SK-N-SH (cell line): ENCODE measurements around the gene STX19. TPM values are rescaled to one million over a fixed set of nuclear protein-coding genes. Genes with fewer than 3 reads are reported as not detected.

Experiments
- CTCF ChIA-PET: fragments of 300-600, 350-600 bp; formaldehyde crosslinking; extraction: SDS; loops from one replicate; lab custom pipeline; 2021; lab: Yijun Ruan, JAX
- POLR2A ChIA-PET: fragments of 350-600 bp; sonication (Branson Sonifier 250); formaldehyde crosslinking; extraction: SDS; loops from one replicate; lab custom pipeline; 2020; ENCODE audit warnings: antibody characterized with exemption, inconsistent platforms; lab: Yijun Ruan, JAX
- DNase-seq: peaks from one replicate; pipeline ENCODE4 v3.0.0; 2012
- H2AFZ ChIP-seq: fragments of 200-600 bp; sonication (generic); 2 replicates; pipeline ENCODE4 v1.8.1; 2016; ENCODE audit warnings: antibody characterized with exemption, mild to moderate bottlenecking, low read depth
- H3F3A ChIP-seq: fragments of 200-600 bp; sonication (generic); replicated peaks from 2 replicates; pipeline ENCODE3; 2016; ENCODE audit warnings: antibody characterized with exemption, mild to moderate bottlenecking; ENCODE audit not compliant: insufficient read depth
- H3K27ac ChIP-seq, 2 experiments: fragments of 200-500 bp in 1 of 2; fragments of 200-600 bp in 1 of 2; sonication (Bioruptor generic) in 1 of 2; sonication (generic), shearing (Covaris generic) in 1 of 2; 2 replicates each; pipeline versions ENCODE4 v1.5.1 to v1.6.1; 2014 to 2016; ENCODE audit warnings: low read depth in 2 of 2, inconsistent platforms in 1 of 2, low read length in 1 of 2, mild to moderate bottlenecking in 1 of 2, mixed read lengths in 1 of 2
- H3K27me3 ChIP-seq: fragments of 200-600 bp; sonication (generic), shearing (Covaris generic); 2 replicates; pipeline ENCODE4 v1.6.1; 2016; ENCODE audit warnings: mixed run types; ENCODE audit not compliant: insufficient read depth
- H3K36me3 ChIP-seq, 2 experiments: fragments of 200-500 bp in 1 of 2; fragments of 200-600 bp in 1 of 2; sonication (Bioruptor generic) in 1 of 2; sonication (generic) in 1 of 2; replicated peaks in 1 of 2; 2 replicates each; pipeline versions ENCODE3 to v1.5.1; 2014 to 2016; ENCODE audit warnings: low read length in 1 of 2, mild to moderate bottlenecking in 1 of 2; ENCODE audit not compliant: insufficient read depth in 2 of 2, control insufficient read depth in 1 of 2
- H3K4me1 ChIP-seq, 2 experiments: fragments of 200-500 bp in 1 of 2; fragments of 200-600 bp in 1 of 2; sonication (Bioruptor generic) in 1 of 2; sonication (generic), shearing (Covaris generic) in 1 of 2; 2 replicates each; pipeline versions ENCODE4 v1.5.1 to v1.6.1; 2014 to 2016; ENCODE audit warnings: low read depth in 1 of 2, low read length in 1 of 2, mixed run types in 1 of 2; ENCODE audit not compliant: insufficient read depth in 2 of 2, control insufficient read depth in 1 of 2
- H3K4me2 ChIP-seq: fragments of 200-600 bp; sonication (generic), shearing (Covaris generic); 2 replicates; pipeline ENCODE4 v1.6.1; 2017; ENCODE audit warnings: mixed run types
- H3K4me3 ChIP-seq, 2 experiments: fragments of 200-500 bp in 1 of 2; fragments of 200-600 bp in 1 of 2; sonication (Bioruptor generic) in 1 of 2; sonication (generic), shearing (Covaris generic) in 1 of 2; 2 replicates each; pipeline versions ENCODE4 v1.5.1 to v1.8.1; 2014 to 2016; ENCODE audit warnings: low read depth in 2 of 2, inconsistent platforms in 1 of 2, low read length in 1 of 2, mild to moderate bottlenecking in 1 of 2, mixed read lengths in 1 of 2, moderate library complexity in 1 of 2
- H3K79me2 ChIP-seq: fragments of 200-600 bp; sonication (generic); 2 replicates; pipeline ENCODE4 v1.8.1; 2017; ENCODE audit warnings: mild to moderate bottlenecking; ENCODE audit not compliant: insufficient read depth
- H3K9ac ChIP-seq: fragments of 200-600 bp; sonication (generic); 2 replicates; pipeline ENCODE4 v1.6.1; 2017; ENCODE audit warnings: mixed run types
- H3K9me2 ChIP-seq: fragments of 200-600 bp; sonication (generic); 2 replicates; pipeline ENCODE4 v1.6.1; 2017; ENCODE audit warnings: mixed run types
- H3K9me3 ChIP-seq: fragments of 200-600 bp; sonication (generic); 2 replicates; pipeline ENCODE4 v1.6.1; 2017; ENCODE audit warnings: mixed run types, mild to moderate bottlenecking, moderate library complexity
- H4K20me1 ChIP-seq: fragments of 200-600 bp; sonication (generic); 2 replicates; pipeline ENCODE4 v1.6.1; 2017; ENCODE audit warnings: mild to moderate bottlenecking, mixed run types; ENCODE audit not compliant: insufficient read depth
- ELF1 ChIP-seq: IDR thresholded peaks from 2 replicates; pipeline ENCODE4 v1.4.0; 2012
- FOSL2 ChIP-seq: IDR thresholded peaks from 2 replicates; pipeline ENCODE4 v1.4.0; 2012; ENCODE audit warnings: low read depth, mild to moderate bottlenecking, moderate library complexity, borderline replicate concordance
- FOXJ3 ChIP-seq: sonication (generic); formaldehyde crosslinking; IDR thresholded peaks from 2 replicates; pipeline ENCODE4 v1.5.1; 2020; ENCODE audit warnings: mild to moderate bottlenecking, missing genetic modification reagents
- GABPA ChIP-seq: IDR thresholded peaks from 2 replicates; pipeline ENCODE4 v1.4.0; 2012; ENCODE audit warnings: low read depth, mild to moderate bottlenecking
- GATA2 ChIP-seq: sonication (generic); formaldehyde crosslinking; IDR thresholded peaks from 2 replicates; pipeline ENCODE4 v1.5.0; 2020; ENCODE audit warnings: mild to moderate bottlenecking, missing genetic modification reagents
- JUND ChIP-seq: IDR thresholded peaks from 2 replicates; pipeline ENCODE4 v1.4.0; 2012
- MEF2A ChIP-seq: IDR thresholded peaks from 2 replicates; pipeline ENCODE4 v1.4.0; 2012; ENCODE audit warnings: low read depth, borderline replicate concordance
- NRF1 ChIP-seq: IDR thresholded peaks from 2 replicates; pipeline ENCODE4 v1.6.1; 2012; ENCODE audit warnings: low read depth, mild to moderate bottlenecking, low read length
- RFX5 ChIP-seq: IDR thresholded peaks from 2 replicates; pipeline ENCODE4 v1.6.1; 2012; ENCODE audit warnings: mild to moderate bottlenecking, improper control_type of control experiment, low read length
- SIN3A ChIP-seq: IDR thresholded peaks from 2 replicates; pipeline ENCODE4 v1.6.1; 2012; ENCODE audit warnings: low read depth, mild to moderate bottlenecking, low read length, moderate library complexity, borderline replicate concordance
- SMC3 ChIP-seq: IDR thresholded peaks from 2 replicates; pipeline ENCODE4 v1.6.1; 2012; ENCODE audit warnings: low read depth, low read length, improper control_type of control experiment
- TAF1 ChIP-seq: IDR thresholded peaks from 2 replicates; pipeline ENCODE4 v1.6.1; 2012; ENCODE audit warnings: low read depth, mild to moderate bottlenecking, low read length, moderate library complexity, borderline replicate concordance
- WGBS: methylation state at CpG from one replicate; pipeline ENCODE4 v1.1.6; 2017; ENCODE audit warnings: low lambda C conversion rate; 5-methylcytosine and 5-hydroxymethylcytosine counted together
- polyA plus RNA-seq, 3 experiments: library from polyadenylated mRNA; depleted of rRNA; stranded (reverse); fragments of >200 nt; gene quantifications; 2 replicates each; pipeline ENCODE4 v1.2.3, GENCODE V29; 2012
- TF ChIP-seq, protein P1 (sequence below): IDR thresholded peaks from 2 replicates; pipeline ENCODE4 v1.4.0; 2012; ENCODE audit warnings: low read depth
- TF ChIP-seq, protein P2 (sequence below): IDR thresholded peaks from 2 replicates; pipeline ENCODE4 v1.6.1; 2012; ENCODE audit warnings: mild to moderate bottlenecking, low read depth, low read length, moderate library complexity

STX19 gene
- polyA plus RNA-seq, 1 of the 3 experiments (the other 2 are of a cell fraction): not detected

DNA sequence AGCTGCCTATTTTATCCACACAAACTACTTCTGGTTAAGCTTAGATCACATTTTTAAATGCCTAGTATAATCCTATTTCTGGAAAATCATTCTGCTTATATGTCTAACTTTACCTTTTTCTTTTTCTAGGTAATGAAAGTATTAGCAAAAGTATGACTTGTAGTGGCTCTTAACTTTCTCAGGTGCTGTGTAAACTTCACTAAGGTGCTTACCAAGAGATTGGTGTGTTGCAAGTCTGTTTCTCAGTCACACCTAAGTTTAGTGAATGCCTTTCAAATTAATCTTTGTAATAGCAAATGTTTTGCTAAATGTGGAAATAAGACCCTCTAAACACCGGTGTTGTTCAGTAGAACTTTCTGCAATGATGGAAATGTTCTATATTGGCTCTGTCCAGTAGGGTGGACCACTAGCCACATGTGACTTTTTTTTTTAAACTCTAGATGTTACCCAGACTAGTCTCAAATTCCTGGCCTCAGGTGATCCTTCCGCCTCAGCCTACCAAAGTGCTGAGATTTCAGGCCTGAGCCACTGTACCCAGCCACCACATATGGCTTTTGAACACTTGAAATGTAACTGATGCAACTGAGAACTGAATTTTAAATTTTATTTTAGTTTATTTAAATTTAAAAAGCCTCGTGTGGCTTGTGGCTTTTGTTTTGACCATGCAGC lies 26.4 kb downstream of the STX19 start:
- no peaks in the 10 kb centered on the region for H3K9me3 ChIP-seq
- WGBS: 91% methylated on average over 3 of the region's 3 CpGs
- H3K9ac ChIP-seq: no peak overlapping the region
- H3K4me2 ChIP-seq: no peak overlapping the region
- 0 out of 2 replicates have a peak, but pooled peaks cover 3% of the 10 kb centered on the region for H3K79me2 ChIP-seq
- ChIA-PET CTCF (interaction anchor here (0.6 to 3.2 kb wide), 5 partner anchors 8 to 113 kb away, joined by 3 to 28 read pairs (median 4); no protein-coding TSS in a partner anchor), POLR2A (no interaction called here)
- no peak for DNase-seq
- no peaks in the 10 kb centered on the region for H4K20me1 ChIP-seq
- TF ChIP-seq FOXJ3 (CRISPR knock-in tag) (no peak), SMC3 (no peak), GATA2 (CRISPR knock-in tag) (no peak), RFX5 (no peak), MEF2A (no peak), FOSL2 (no peak)
- H3K36me3 ChIP-seq: peaks cover 2 to 5% of the 10 kb centered on the region in 2 experiments
- no peaks in the 10 kb centered on the region for H3F3A ChIP-seq
- H3K27ac ChIP-seq: no peak overlapping the region
- no peaks in the 10 kb centered on the region for H3K9me2 ChIP-seq
- no peak overlapping the region for H2AFZ ChIP-seq
- H3K4me1 ChIP-seq: no peaks in the 10 kb centered on the region; a peak in 1 of 4 replicates
- no peak overlapping the region for H3K4me3 ChIP-seq
- H3K27me3 ChIP-seq: no peaks in the 10 kb centered on the region

DNA sequence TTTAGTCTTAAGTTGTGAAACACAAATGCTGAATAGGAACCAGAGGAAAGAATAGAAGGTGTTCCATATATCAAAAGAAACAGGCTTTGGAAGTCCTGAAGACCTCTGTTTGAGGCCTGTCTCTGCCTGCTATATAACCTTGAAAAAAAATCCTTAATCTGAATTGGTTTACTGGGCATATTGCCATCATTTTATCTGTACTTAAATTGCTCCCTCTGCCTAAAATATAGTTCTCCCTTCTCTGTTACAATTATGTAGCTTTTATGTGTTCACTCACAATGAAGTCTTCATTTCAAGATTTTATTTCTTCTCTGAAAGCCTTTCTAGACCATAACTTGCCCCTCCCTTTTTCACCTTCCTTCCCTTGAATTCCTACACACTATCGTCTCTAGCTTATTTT lies 27.2 kb downstream of the STX19 start:
- H3K79me2 ChIP-seq: peaks cover 3% of the 10 kb centered on the region; the same call in 1 of the 2 replicates
- ChIA-PET CTCF (interaction anchor here (0.6 to 1.3 kb wide), 4 partner anchors 8 to 50 kb away, joined by 3 to 4 read pairs (median 3); no protein-coding TSS in a partner anchor), POLR2A (no interaction called here)
- no peaks in the 10 kb centered on the region for H3K9me2 ChIP-seq
- no peak overlapping the region for H3K4me2 ChIP-seq
- no peaks in the 10 kb centered on the region for H3K9me3 ChIP-seq
- no peak overlapping the region for H2AFZ ChIP-seq
- H3K4me3 ChIP-seq: no peak overlapping the region
- H3K36me3 ChIP-seq: peaks cover 2 to 5% of the 10 kb centered on the region in 2 experiments
- no peaks in the 10 kb centered on the region for H3K27me3 ChIP-seq
- H3K9ac ChIP-seq: no peak overlapping the region
- H3K27ac ChIP-seq: no peak overlapping the region
- TF ChIP-seq GABPA: no peak
- TF ChIP-seq, protein P1, sequence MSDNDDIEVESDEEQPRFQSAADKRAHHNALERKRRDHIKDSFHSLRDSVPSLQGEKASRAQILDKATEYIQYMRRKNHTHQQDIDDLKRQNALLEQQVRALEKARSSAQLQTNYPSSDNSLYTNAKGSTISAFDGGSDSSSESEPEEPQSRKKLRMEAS: no peak
- no peak for TF ChIP-seq JUND
- TF ChIP-seq, all 33 proteins: peak for 0
- DNase-seq: no peak
- H4K20me1 ChIP-seq: no peaks in the 10 kb centered on the region
- 76% methylated on average over 1 of the region's 1 CpG for WGBS
- no peaks in the 10 kb centered on the region; a peak in 1 of 4 replicates for H3K4me1 ChIP-seq
- no peaks in the 10 kb centered on the region for H3F3A ChIP-seq

DNA sequence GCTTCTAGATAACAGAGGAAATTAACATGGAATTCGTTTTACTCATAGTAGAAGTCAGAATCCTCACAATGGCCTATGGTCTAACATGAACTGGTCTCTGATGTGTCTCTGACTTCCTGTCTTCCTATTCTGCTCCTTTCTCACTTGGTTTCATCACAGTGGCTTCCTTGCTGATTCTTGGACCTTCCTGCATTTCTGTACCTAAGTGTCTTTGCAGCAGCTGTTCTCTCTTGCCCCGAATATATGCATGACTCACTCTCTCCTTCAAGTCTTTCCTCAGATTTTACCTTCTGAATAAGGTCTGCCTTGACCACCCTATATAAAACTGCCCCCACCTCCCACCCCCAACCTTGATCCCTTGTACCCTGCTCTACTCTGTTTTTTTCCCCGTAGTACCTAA lies 34.3 kb downstream of the STX19 start:
- H3F3A ChIP-seq: peaks cover 3% of the 10 kb centered on the region
- no peak for DNase-seq
- 99% methylated on average over 3 of the region's 3 CpGs for WGBS
- H3K36me3 ChIP-seq: peaks cover 0 to under 1% of the 10 kb centered on the region in 2 experiments
- no peaks in the 10 kb centered on the region for H3K9me2 ChIP-seq
- H2AFZ ChIP-seq: no peak overlapping the region
- H3K4me1 ChIP-seq: no peaks in the 10 kb centered on the region
- H3K4me2 ChIP-seq: no peak overlapping the region
- H3K9ac ChIP-seq: no peak overlapping the region
- no peak overlapping the region for H3K4me3 ChIP-seq
- no peaks in the 10 kb centered on the region for H4K20me1 ChIP-seq
- peaks cover 53% of the 10 kb centered on the region for H3K79me2 ChIP-seq
- no peaks in the 10 kb centered on the region for H3K9me3 ChIP-seq
- H3K27me3 ChIP-seq: no peaks in the 10 kb centered on the region
- TF ChIP-seq SIN3A (no peak), GATA2 (CRISPR knock-in tag) (no peak), SMC3 (no peak), GABPA (no peak), ELF1 (no peak), NRF1 (no peak), RFX5 (no peak), TAF1 (no peak)
- TF ChIP-seq, protein P2, sequence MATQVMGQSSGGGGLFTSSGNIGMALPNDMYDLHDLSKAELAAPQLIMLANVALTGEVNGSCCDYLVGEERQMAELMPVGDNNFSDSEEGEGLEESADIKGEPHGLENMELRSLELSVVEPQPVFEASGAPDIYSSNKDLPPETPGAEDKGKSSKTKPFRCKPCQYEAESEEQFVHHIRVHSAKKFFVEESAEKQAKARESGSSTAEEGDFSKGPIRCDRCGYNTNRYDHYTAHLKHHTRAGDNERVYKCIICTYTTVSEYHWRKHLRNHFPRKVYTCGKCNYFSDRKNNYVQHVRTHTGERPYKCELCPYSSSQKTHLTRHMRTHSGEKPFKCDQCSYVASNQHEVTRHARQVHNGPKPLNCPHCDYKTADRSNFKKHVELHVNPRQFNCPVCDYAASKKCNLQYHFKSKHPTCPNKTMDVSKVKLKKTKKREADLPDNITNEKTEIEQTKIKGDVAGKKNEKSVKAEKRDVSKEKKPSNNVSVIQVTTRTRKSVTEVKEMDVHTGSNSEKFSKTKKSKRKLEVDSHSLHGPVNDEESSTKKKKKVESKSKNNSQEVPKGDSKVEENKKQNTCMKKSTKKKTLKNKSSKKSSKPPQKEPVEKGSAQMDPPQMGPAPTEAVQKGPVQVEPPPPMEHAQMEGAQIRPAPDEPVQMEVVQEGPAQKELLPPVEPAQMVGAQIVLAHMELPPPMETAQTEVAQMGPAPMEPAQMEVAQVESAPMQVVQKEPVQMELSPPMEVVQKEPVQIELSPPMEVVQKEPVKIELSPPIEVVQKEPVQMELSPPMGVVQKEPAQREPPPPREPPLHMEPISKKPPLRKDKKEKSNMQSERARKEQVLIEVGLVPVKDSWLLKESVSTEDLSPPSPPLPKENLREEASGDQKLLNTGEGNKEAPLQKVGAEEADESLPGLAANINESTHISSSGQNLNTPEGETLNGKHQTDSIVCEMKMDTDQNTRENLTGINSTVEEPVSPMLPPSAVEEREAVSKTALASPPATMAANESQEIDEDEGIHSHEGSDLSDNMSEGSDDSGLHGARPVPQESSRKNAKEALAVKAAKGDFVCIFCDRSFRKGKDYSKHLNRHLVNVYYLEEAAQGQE: no peak
- TF ChIP-seq, all 33 proteins: peak for 0
- POLR2A ChIA-PET: no interaction called here
- CTCF ChIA-PET: interaction anchor here (1.2 to 4.9 kb wide), 4 partner anchors 10 to 75 kb away, joined by 3 to 28 read pairs (median 4); partner anchors contain the start of gene ARL13B
- H3K27ac ChIP-seq: no peak overlapping the region
